ENCODE results near the gene HSPB7. TPM values are rescaled to one million over a fixed set of nuclear protein-coding genes. Genes with fewer than 3 reads are reported as not detected.
A peak's percentile ranks its signal among the peaks of the same experiment; 100 is the strongest.
"Not testable (repeated sequence)": the region's sequence is repeated elsewhere in the genome, so short reads cannot be mapped to it uniquely, and the experiment has no call there.

The HSPB7 gene
- total RNA-seq, 1 experiment from 2014 or later, result not detected

DNA sequence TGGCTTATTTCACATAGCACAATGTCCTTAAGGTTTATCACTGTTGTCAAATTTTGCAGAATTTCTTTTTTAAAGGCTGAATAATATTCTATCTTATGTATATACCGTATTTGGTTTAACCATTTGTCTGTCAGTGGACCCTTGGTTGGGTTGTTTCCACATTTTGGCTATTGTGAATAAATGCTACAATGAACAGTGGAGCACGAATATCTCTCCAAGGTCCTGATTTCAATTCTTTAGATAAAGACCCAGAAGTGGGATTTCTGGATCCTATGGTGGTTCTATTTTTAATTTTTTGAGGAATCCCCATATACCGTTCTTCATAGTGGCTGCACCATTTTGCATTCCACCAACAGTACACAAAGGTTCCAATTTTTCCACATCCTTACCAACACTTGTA, 36.2 kb downstream of the HSPB7 start:
- no peak for DNase-seq (ENCODE audit: low spot score)

DNA sequence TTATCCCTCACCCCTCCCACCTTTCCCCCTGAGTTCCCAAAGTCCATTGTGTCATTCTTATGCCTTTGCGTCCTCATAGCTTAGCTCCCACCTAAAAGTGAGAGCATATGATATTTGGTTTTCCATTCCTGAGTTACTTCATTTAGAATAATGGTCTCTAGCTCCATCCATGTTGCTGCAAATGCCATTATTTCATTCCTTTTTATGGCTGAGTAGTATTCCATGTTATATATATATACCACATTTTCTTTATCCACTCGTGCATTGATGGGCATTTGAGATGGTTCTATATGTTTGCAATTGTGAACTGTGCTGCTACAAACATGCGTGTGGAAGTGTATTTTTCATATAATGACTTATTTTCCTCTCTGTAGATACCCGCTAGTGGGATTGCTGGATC, 39.9 kb downstream of the HSPB7 start:
- not testable (repeated sequence) for DNase-seq (ENCODE audit: low spot score)

DNA sequence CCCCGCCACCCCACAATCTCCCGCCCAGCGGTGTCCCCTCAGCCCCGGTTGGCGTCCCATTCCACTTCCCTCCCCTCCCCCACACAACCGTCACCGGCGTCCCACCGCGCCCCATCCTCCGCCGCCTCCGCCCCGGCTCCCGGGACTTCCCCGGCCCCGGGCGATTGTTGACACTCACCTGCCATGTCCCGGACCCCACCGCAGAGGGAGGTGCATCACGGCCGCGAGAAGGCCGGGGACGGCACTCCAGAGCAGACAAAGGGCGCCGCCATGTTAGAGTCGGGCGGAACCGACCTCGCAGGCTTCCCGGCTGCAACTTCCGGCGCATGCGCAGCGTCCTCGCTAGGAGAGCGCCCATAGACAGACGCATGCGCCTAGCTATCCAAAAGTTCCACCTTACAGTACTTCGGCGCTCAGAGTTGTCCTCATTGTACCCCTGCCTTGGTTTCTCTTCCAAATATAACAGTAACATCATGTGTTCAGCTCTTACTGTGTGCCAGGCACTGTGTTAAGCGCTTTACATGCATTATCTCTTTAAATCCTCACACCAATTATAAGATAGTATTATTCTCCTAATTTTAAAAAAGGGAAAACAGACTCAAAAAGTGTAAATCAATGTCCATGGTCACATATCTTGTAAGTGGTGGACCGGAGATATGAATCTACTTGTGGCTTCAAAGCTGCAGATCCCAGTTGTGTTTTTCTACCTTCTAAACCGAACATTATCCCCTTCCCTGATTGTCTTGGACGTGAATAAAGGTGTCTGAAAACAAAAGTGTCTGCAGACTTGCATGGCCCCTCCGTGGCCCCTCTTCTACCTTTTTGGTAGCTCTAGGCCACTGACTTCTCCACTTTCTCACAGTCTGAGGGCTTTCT, 41.8 kb downstream of the HSPB7 start, which contains the start of gene ZBTB17:
TSS of gene ZBTB17 (minus strand) at position 297 of the 876 bp plus-strand sequence. CDS start 27,606 bp downstream, outside the sequence.
- DNase-seq (ENCODE audit: low spot score), result peak; percentile 95

DNA sequence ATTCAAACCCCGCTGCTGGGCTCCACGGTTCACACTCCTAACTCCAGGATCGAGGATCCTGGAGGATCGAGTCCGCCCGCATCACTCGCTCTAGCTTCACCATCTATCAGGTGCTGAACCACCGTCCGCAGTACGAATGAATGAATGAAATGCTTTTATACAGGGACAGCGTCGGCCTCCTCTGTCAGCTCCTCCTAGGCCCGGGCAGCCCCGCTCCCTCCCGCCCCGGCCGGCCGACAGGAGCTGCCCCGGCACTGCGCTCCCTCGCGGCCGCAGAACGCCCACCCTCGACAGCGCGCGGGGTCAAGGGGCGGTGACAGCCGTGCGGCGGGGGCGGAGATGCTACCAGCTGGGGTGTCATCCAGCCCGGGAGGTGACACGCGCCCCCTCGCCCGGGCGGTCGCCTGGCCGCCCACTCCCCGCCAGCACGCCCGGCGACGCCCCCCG, 42.5 kb downstream of the HSPB7 start:
- DNase-seq (ENCODE audit: low spot score), result peak; percentile 42

DNA sequence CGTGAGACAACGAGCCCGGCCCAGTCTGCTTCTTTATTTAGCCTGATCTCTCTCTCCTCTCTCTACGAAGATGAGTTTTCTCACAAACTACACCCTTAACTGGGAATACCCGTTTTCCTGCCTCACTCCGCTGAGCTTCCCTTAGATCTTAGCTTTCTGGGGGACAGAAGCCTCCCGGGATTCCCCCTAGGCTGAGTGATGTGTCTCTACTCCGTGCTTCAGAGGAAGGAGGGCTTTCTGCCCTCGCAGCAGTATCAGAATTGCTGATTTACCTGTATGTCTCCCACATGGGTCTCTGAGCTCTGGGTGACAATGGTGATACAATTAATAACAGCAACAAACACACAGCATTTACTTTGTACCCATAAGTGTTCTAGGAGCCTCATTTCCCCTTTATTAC, 43.0 kb downstream of the HSPB7 start:
- no peak for DNase-seq (ENCODE audit: low spot score)

DNA sequence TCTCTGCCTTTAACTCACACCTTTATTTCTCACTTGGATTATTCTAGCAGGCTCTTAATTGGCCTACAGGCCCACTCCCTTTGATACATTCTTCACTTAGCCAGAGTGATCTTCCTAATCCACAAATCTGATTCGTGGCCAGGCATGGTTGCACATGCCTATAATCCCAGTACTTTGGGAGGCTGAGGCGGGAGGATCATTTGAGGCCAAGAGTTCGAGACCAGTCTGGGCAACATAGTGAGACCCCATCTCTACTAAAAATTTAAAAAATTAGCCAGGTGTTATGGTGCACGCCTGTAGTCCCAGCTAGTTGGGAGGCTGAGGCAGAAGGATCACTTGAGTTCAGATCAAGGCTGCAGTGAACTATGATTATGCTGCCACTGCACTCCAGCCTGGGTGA, 44.1 kb downstream of the HSPB7 start:
- no peak for DNase-seq (ENCODE audit: low spot score)

DNA sequence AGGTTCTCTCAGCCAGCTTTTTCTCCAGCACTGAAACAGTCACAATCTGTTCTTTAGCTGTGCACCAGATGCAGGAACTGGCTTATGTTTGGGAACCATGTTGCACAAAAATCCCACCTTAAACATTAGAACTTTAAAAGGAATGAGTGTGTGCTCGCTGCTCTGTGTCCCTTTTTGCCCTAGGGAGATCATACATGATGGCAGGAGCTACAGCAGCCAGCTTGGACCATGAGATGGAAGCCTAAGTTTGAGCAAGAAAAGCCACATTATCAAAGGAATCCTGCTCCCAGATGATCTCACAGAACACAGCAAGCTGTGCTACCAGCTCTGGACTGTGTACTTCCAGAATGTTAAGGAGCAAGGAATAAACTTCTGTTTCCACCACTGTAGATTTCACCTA, 45.4 kb downstream of the HSPB7 start:
- no peak for DNase-seq (ENCODE audit: low spot score)

DNA sequence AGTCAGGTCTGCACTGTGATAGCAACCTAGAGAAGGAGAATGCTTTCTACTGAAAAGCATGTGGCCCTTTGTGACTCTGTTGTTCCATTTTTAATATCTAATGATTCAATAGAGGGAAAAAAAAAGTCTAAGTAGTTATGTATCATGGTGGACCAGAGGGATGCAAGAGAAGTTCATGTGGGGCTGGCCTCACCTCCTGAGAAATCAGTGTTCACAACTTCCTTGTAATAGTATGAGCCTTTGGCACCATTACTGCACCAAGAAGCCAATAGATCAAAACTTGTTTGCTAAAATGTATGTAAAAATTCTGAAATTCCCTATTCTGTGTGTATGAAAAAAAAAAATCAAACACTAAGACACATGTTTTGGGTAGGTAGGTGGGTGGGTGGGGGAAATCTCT, 46.9 kb downstream of the HSPB7 start:
- DNase-seq (ENCODE audit: low spot score), result no peak

DNA sequence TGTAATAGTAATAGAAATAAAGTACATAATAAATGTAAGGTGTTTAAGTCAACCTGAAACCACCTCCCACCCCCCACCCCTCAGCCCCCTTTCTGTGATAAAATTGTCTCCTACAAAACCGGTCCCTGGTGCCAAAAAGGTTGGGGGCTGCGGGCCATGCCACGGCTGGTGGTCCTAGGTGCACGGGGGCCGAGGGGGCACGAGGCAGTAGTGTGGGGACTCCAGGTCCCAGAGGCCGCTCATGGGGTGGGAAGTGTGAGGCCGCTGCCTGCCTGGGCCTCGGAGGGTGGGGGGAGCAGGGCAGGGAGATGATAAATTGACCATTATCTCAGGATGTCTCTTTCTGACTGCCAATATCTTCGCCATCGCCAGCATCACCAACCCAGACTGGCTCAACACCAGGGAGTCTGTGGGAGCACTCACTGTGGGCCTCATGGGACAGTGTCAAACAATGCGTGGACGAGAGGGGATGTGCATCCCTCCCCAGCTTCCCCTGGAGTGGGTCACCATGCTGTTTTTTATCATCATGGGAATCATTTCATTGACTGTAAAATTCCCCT, 48.4 kb downstream of the HSPB7 start:
- DNase-seq (ENCODE audit: low spot score), result no peak

DNA sequence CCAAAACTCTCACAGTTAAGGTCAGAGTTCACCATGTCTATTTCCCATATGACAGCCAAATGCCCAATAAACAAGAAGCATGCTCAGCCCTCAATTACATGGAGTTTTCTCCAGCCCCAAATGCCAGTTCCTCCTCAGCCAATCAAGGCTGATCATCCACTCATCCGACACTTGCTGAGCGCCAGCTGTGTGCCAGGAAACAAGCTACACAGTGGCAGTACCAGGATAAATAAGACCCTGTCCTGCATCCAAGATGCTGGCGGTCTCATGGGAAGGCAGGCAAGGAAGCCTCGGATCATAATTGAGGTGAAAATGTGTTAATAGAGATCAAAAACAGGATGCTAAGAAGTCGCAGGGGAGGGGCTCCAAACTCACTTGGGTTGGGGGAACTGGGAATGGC, 49.7 kb downstream of the HSPB7 start:
- DNase-seq (ENCODE audit: low spot score), result no peak

DNA sequence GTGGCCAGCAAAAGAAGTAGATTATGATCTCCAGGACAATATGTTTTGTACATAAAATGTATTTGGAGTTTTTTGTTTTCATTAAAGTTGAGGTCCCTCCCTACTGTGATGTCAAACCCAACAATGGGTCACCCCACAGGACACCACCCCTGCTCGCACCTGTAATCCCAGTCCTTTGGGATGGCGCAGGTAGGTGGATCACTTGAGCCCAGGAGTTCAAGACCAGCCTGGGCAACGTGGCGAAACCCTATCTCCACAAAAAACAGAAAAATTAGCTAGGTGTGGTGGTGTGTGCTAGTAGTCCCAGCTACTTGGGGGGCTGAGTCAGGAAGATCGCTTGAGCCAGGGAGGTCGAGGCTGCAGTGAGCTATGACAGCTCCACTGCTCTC, 50.9 kb downstream of the HSPB7 start:
- no peak for DNase-seq (ENCODE audit: low spot score)

DNA sequence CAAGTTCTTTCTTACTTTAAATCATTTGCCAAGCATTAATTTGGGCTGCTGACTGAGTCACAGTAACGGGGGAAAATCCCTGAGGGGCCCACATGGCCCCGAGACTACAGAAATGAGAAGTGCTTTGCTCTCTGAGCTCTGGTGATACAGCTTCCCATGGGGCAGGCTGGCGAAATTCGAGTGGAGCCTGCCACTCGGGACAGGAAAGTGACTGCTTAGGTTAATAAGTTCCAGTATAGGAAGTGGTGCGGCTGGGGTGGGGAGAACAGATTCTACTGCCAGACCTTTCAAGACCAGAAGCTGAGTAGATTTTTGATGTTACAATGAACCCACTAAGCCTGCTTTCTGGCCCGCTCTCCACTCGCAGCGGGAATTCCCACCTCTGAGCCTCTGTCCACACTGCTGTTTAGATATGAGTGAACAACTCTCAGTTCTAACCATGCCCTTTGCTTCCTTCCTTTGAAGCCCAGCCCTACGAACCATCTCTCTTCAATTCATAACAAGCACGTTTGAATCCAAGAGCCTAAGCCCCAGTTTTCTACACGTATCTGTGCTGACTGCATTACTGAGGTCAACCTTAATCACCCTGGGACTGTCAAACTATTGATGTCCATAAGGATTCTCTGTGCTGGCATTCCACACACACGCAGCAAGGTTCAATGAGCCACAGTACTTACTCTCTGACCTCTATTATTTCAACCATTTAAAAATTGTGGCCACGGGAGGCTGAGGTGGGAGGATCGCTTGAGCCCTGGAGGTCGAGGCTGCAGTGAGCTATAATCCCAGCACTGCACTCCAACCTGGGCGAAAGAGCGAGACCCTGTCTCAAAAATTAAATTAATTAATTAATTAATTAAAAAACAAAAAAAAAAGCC, 51.5 kb downstream of the HSPB7 start:
- DNase-seq (ENCODE audit: low spot score), result no peak

DNA sequence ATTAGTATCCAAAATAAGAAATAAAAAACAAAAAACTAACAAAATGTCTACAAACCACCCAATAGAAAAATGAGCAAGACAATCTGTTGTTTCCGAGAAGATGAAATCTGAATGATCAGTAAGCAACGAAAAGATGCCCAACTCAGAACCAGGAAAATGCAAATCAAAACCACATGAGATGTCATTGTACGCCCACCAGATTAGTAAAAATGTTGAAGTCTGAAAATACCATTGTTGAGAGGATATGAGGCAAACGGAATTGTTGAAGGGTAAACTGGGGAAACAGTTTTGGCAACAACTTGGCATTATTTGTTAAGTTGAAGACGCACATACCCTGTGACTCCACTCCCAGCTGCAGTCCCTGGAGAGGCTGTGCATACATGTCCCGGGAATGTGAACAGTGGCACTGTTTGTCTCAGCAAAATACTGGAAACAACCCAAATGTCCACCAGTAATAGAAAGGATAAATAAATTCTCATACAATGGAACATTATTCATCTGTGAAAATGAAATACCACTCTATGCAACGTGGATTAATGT, 52.5 kb downstream of the HSPB7 start:
- DNase-seq (ENCODE audit: low spot score), result no peak

Small RNAs within 50 kb of the gene (small RNA-seq; reads per million reads assigned to genes)
- gene AL355994.1 (not detected), gene AL355994.5 (not detected)

Other genes starting within 250 kb of the HSPB7 start
- 5.5 and 8.0 TPM in 2 replicates for gene UQCRHL, start 210.4 kb downstream of the HSPB7 start, total RNA-seq (2014; rRNA removed; shearing (Covaris generic))
- 17.1 and 20.1 TPM in 2 replicates for gene SPEN, start 170.3 kb downstream of the HSPB7 start, total RNA-seq (2014; rRNA removed; shearing (Covaris generic))
- 44.1 and 45.5 TPM in 2 replicates for gene ZBTB17, start 41.9 kb downstream of the HSPB7 start, total RNA-seq (2014; rRNA removed; shearing (Covaris generic))
- not detected in 2 replicates for gene SRARP, start 13.8 kb downstream of the HSPB7 start, total RNA-seq (2014; rRNA removed; shearing (Covaris generic))
- not detected in 2 replicates for gene CLCNKA, start 4.0 kb upstream of the HSPB7 start, total RNA-seq (2014; rRNA removed; shearing (Covaris generic))
- gene CLCNKB, start 25.7 kb upstream of the HSPB7 start, total RNA-seq (2014; rRNA removed; shearing (Covaris generic)), result not detected in 2 replicates
- 0.34 and 0.43 TPM in 2 replicates for gene FAM131C, start 55.6 kb upstream of the HSPB7 start, total RNA-seq (2014; rRNA removed; shearing (Covaris generic))
- 302 and 331 TPM in 2 replicates for gene EPHA2, start 138.0 kb upstream of the HSPB7 start, total RNA-seq (2014; rRNA removed; shearing (Covaris generic))
- 15.8 and 15.9 TPM in 2 replicates for gene ARHGEF19, start 194.6 kb upstream of the HSPB7 start, total RNA-seq (2014; rRNA removed; shearing (Covaris generic))
- gene CPLANE2, start 219.1 kb upstream of the HSPB7 start, total RNA-seq (2014; rRNA removed; shearing (Covaris generic)), result 16.3 and 25.7 TPM in 2 replicates

Measured in HT-29 (cell line).